Vagina (tissue), 2 donors: ENCODE results near the gene SLC24A3. TPM values are rescaled to one million over a fixed set of nuclear protein-coding genes. Genes with fewer than 3 reads are reported as not detected.

Source experiments
- DNase-seq, 2 donors: peaks; one replicate each; pipeline ENCODE4 v3.0.0-alpha.2; 2017; ENCODE audit errors: extremely low spot score in 2 of 2
- H3K27ac ChIP-seq: fragments of 200-600 bp; sonication (generic); one replicate; pipeline ENCODE4 v1.5.1; 2019
- H3K27me3 ChIP-seq: fragments of 200-600 bp; sonication (generic); one replicate; pipeline ENCODE4 v1.5.1; 2019
- H3K36me3 ChIP-seq, 2 donors: fragments of 200-600 bp; sonication (generic); one replicate each; pipeline ENCODE4 v1.5.1; 2017 to 2019
- H3K4me1 ChIP-seq: fragments of 200-600 bp; sonication (generic); one replicate; pipeline ENCODE4 v1.5.1; 2019
- H3K4me3 ChIP-seq, 2 donors: fragments of 200-600 bp; sonication (generic); 1 replicate in 1 of 2; 2 replicates in 1 of 2; pipeline ENCODE4 v1.5.1; 2016 to 2019
- H3K9me3 ChIP-seq: fragments of 200-600 bp; sonication (generic); one replicate; pipeline ENCODE4 v1.5.1; 2019
- POLR2A ChIP-seq, 2 donors: fragments of 450-650 bp; IDR thresholded peaks; one replicate each; pipeline ENCODE4 v1.6.1; 2017; ENCODE audit warnings: antibody characterized with exemption in 2 of 2, mild to moderate bottlenecking in 2 of 2, moderate library complexity in 2 of 2
- POLR2AphosphoS5 ChIP-seq, 2 donors: sonication (generic); formaldehyde crosslinking; IDR thresholded peaks; one replicate each; pipeline ENCODE4 v1.9.0; 2017; ENCODE audit warnings: antibody characterized with exemption in 2 of 2, mild to moderate bottlenecking in 2 of 2, low read depth in 1 of 2; ENCODE audit not compliant: insufficient read depth in 1 of 2
- intact Hi-C: fragments of 100-400 bp; cut with DNase I; formaldehyde crosslinking; loops from one replicate; pipeline ENCODE4 v1.15.1; 2023
- total RNA-seq: library from RNA; depleted of rRNA; stranded (reverse); fragments of >200 nt; gene quantifications from one replicate; pipeline ENCODE4 v1.2.3, GENCODE V29; 2016
- TF ChIP-seq, protein P1 (sequence below), 3 experiments: fragments of 450-650 bp in 2 of 3; fragments of 200-600 bp in 1 of 3; sonication (generic) in 1 of 3; IDR thresholded peaks; one replicate each; pipeline ENCODE4 v1.5.1; 2017 to 2019; ENCODE audit warnings: antibody characterized with exemption in 3 of 3, mild to moderate bottlenecking in 2 of 3, moderate library complexity in 2 of 3

Gene SLC24A3
- total RNA-seq, 1 donor from 2014 or later, result 12.3 TPM

DNA sequence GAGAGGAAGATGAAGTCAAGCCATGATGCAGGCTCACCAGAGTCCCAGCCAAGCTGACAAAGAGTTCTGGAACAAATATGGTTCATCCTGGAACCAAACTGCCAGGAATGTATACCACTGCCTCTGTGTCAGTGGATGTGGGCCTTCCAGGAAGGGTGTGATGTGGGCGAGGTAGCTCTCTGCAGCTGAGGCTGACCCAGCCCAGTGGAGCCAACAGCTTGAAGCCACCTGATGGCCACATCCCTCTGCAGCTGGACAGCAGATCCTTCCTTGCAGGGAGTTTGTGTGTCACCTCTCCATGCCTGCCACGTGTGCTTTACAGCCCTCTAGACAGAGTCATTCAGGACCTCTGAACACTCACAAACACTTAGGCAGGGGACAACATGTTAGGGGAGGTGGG, 403.6 kb downstream of the SLC24A3 start:
- H3K36me3 ChIP-seq, result no peaks in the 10 kb centered on the region
- peak in 1 of 2 donors; percentile 54 for DNase-seq
- H3K27ac ChIP-seq, result no peak overlapping the region
- no peak overlapping the region for H3K4me3 ChIP-seq
- intact Hi-C loops, result no loop called here
- no peaks in the 10 kb centered on the region for H3K27me3 ChIP-seq
- H3K9me3 ChIP-seq, result no peaks in the 10 kb centered on the region
- TF ChIP-seq POLR2A (IDR thresholded peaks at IDR 0.05), result no peak
- TF ChIP-seq, protein P1, sequence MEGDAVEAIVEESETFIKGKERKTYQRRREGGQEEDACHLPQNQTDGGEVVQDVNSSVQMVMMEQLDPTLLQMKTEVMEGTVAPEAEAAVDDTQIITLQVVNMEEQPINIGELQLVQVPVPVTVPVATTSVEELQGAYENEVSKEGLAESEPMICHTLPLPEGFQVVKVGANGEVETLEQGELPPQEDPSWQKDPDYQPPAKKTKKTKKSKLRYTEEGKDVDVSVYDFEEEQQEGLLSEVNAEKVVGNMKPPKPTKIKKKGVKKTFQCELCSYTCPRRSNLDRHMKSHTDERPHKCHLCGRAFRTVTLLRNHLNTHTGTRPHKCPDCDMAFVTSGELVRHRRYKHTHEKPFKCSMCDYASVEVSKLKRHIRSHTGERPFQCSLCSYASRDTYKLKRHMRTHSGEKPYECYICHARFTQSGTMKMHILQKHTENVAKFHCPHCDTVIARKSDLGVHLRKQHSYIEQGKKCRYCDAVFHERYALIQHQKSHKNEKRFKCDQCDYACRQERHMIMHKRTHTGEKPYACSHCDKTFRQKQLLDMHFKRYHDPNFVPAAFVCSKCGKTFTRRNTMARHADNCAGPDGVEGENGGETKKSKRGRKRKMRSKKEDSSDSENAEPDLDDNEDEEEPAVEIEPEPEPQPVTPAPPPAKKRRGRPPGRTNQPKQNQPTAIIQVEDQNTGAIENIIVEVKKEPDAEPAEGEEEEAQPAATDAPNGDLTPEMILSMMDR (IDR thresholded peaks at IDR 0.05), result no peak
- TF ChIP-seq POLR2AphosphoS5 (IDR thresholded peaks at IDR 0.05; ENCODE audit: insufficient read depth in 1 of 2, low read depth in 1 of 2), result no peak
- no peaks in the 10 kb centered on the region for H3K4me1 ChIP-seq

DNA sequence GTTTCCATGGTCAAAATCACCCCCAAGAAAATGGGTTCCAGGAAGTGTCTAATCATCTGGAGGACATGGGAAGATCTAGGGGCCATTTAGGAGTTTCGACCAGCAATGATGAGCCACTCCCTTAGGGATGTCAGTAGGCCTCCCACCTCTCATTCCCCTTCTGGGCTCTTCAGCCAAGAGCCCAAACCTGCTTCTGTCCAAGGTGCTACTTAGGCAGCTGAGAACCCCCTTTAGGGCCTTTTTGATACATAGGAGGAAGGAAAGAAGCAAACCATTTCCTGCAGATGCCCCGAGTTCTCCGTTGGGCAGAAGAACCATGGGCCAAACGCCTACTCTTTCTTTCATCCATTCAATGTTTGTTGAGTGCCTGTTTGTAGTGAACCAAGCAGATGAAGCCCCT, 404.2 kb downstream of the SLC24A3 start:
- Histone ChIP-seq H3K27me3 (no peaks in the 10 kb centered on the region), H3K4me1 (no peaks in the 10 kb centered on the region), H3K27ac (no peak overlapping the region), H3K9me3 (no peaks in the 10 kb centered on the region), H3K36me3 (no peaks in the 10 kb centered on the region), H3K4me3 (no peak overlapping the region)
- intact Hi-C loops, result no loop called here
- DNase-seq, result peak in 1 of 2 donors; percentile 49
- TF ChIP-seq, protein P1 (IDR thresholded peaks at IDR 0.05), result no peak
- TF ChIP-seq POLR2AphosphoS5 (IDR thresholded peaks at IDR 0.05; ENCODE audit: insufficient read depth in 1 of 2, low read depth in 1 of 2), result no peak
- TF ChIP-seq POLR2A (IDR thresholded peaks at IDR 0.05), result no peak

DNA sequence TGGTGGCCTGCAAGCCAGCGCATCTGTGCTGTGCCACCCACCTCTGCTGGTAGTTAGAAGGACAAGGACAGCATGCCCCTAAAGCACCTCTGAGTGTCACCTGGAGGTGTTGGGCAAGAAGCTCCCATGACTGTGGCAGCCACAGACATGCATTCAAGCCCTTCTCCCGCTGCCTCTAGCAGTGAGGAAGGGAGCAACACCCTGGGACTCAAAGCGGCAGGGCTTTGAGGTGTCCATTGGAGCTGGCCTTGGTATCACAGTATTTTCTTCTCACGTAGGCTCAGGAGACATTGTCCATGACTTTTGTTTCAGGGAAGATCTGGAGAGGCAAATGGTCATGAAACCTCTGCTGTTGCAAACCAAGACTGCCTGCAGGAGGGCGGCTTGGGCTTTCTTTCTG, 404.8 kb downstream of the SLC24A3 start:
- Histone ChIP-seq H3K9me3 (no peaks in the 10 kb centered on the region), H3K27me3 (no peaks in the 10 kb centered on the region), H3K4me3 (no peak overlapping the region), H3K4me1 (no peaks in the 10 kb centered on the region), H3K27ac (no peak overlapping the region), H3K36me3 (no peaks in the 10 kb centered on the region)
- DNase-seq, result peak in 1 of 2 donors; percentile 67
- TF ChIP-seq POLR2A (IDR thresholded peaks at IDR 0.05) (no peak), POLR2AphosphoS5 (IDR thresholded peaks at IDR 0.05; ENCODE audit: insufficient read depth in 1 of 2, low read depth in 1 of 2) (no peak)
- TF ChIP-seq, protein P1 (IDR thresholded peaks at IDR 0.05), result no peak
- intact Hi-C loops, result no loop called here

DNA sequence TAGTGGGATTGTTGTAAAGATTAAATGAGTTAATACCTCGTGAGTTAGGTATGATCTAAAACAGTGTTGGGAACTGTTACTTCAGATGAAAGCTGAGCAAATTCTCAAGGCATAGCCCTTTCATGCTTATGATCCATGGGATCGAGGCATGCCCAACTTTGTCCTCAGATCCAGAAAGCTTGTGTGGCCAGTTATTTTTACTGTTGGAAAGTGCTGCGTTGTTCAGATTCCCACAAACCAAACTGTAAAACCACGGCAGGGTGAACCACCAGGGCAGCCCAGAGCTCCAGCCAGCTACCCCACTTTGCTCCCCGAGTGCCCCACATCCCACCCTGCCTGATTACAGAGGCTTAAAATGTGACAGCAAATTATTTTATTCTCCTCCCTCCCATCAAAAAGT, 406.3 kb downstream of the SLC24A3 start:
- intact Hi-C loops, result no loop called here
- H3K27ac ChIP-seq, result no peak overlapping the region
- H3K4me3 ChIP-seq, result no peak overlapping the region
- H3K4me1 ChIP-seq, result no peaks in the 10 kb centered on the region
- no peak for TF ChIP-seq POLR2AphosphoS5 (IDR thresholded peaks at IDR 0.05; ENCODE audit: insufficient read depth in 1 of 2, low read depth in 1 of 2)
- no peak for TF ChIP-seq POLR2A (IDR thresholded peaks at IDR 0.05)
- TF ChIP-seq, protein P1 (IDR thresholded peaks at IDR 0.05), result no peak
- no peaks in the 10 kb centered on the region for H3K27me3 ChIP-seq
- H3K9me3 ChIP-seq, result no peaks in the 10 kb centered on the region
- no peaks in the 10 kb centered on the region for H3K36me3 ChIP-seq
- DNase-seq, result no peak

DNA sequence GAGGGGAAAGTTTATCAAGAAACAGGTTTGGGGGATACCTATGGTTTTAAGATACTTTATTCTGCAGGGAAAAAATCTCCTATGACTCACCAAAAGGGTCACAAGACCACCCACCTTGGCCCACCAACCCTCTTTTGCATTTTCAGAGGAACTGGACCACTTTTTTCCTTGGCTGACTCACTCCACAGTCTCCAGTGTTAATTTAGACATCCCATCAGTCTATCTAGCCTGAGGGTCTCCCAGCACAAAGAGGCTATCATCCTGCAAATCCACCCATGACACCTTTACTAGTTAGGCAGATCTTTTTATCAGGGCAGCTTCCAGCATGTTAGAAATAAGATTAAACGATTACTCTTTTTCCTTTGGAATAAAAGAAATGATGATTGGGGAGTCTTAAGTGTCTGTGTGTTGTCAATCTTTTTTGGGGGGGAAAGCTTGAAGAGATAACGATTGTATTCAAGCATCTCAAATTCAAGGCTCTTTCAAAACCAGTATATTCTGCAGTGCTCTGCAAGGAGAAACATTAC, 407.5 kb downstream of the SLC24A3 start:
- intact Hi-C loops, result no loop called here
- TF ChIP-seq, protein P1 (IDR thresholded peaks at IDR 0.05), result no peak
- TF ChIP-seq POLR2A (IDR thresholded peaks at IDR 0.05) (no peak), POLR2AphosphoS5 (IDR thresholded peaks at IDR 0.05; ENCODE audit: insufficient read depth in 1 of 2, low read depth in 1 of 2) (no peak)
- Histone ChIP-seq H3K27me3 (no peaks in the 10 kb centered on the region), H3K36me3 (no peaks in the 10 kb centered on the region), H3K4me1 (no peaks in the 10 kb centered on the region), H3K9me3 (no peaks in the 10 kb centered on the region), H3K4me3 (no peak overlapping the region), H3K27ac (no peak overlapping the region)
- DNase-seq, result peak in 1 of 2 donors; percentile 11
